ENCODE measurements around the gene NPBWR2. TPM values are rescaled to one million over a fixed set of nuclear protein-coding genes. Genes with fewer than 3 reads are reported as not detected.
"Not testable (repeated sequence)": the region's sequence is repeated elsewhere in the genome, so short reads cannot be mapped to it uniquely, and the experiment has no call there.

Gene NPBWR2
- total RNA-seq, 2 donors from 2014 or later, result not detected

GRCh38 chr20:64119301-64119680 lies 11.9 kb upstream of the NPBWR2 start:
- DNase-seq (ENCODE audit: low spot score) (peak; percentile 25), ATAC-seq (no peak)
- H3K27ac Mint-ChIP-seq, result no peak overlapping the region
- H3K4me3 Mint-ChIP-seq, result no peak overlapping the region
- no peaks in the 10 kb centered on the region for H3K36me3 Mint-ChIP-seq
- H3K4me1 Mint-ChIP-seq (ENCODE audit: low read depth in 2 of 2), result peaks cover 4 to 7% of the 10 kb centered on the region in 2 donors
- peaks cover 0 to 7% of the 10 kb centered on the region in 2 donors for H3K27me3 Mint-ChIP-seq
- H3K9me3 Mint-ChIP-seq, result no peaks in the 10 kb centered on the region

DNA sequence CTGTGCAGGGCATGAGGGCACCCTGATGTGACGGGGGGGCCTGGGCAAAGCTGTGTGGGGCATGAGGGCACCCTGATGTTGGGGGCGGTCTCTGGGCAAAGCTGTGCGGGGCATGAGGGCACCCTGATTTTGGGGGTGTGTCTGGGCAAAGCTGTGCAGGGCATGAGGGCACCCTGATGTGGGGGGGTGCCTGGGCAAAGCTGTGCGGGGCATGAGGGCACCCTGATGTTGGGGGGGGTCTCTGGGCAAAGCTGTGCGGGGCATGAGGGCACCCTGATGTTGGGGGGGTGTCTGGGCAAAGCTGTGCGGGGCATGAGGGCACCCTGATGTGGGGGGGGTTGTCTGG lies 10.0 kb upstream of the NPBWR2 start:
- not testable (repeated sequence) for H3K27me3 Mint-ChIP-seq; H3K4me1 Mint-ChIP-seq (ENCODE audit: low read depth in 2 of 2); H3K27ac Mint-ChIP-seq; H3K9me3 Mint-ChIP-seq; ATAC-seq; H3K4me3 Mint-ChIP-seq; H3K36me3 Mint-ChIP-seq
- DNase-seq (ENCODE audit: low spot score), result peak; percentile 20

GRCh38 chr20:64116541-64117431 lies 9.4 kb upstream of the NPBWR2 start:
- Mint-ChIP-seq H3K36me3 (no peaks in the 10 kb centered on the region), H3K9me3 (no peaks in the 10 kb centered on the region), H3K4me1 (ENCODE audit: low read depth in 2 of 2) (peaks cover 4 to 7% of the 10 kb centered on the region in 2 donors), H3K27me3 (peaks cover 0 to 4% of the 10 kb centered on the region in 2 donors), H3K27ac (no peak overlapping the region), H3K4me3 (no peak overlapping the region)
- ATAC-seq (no peak), DNase-seq (ENCODE audit: low spot score) (peak; percentile 55)

DNA sequence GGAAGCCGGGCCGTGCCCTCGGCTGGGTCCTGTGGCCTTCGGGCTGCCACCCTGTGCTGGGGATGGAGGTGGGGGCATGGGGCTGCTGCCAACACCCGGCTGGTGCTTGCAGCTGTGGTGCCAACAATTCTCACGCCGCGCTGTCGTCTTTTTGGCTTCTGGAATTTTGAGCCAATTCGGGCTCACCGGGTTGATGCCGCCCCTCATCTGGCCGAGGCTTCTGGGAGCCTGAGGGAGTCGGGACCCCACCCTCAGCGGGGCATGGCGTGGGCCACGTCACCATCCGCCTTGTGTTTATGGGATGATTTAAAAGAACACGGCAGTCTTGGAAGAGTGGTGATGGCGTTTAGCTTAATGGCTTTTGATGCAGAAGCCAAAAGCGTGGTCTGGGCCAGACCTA lies 8.7 kb upstream of the NPBWR2 start:
- DNase-seq (ENCODE audit: low spot score) (no peak), ATAC-seq (no peak)
- no peak overlapping the region for H3K4me3 Mint-ChIP-seq
- H3K27ac Mint-ChIP-seq, result no peak overlapping the region
- no peaks in the 10 kb centered on the region for H3K27me3 Mint-ChIP-seq
- no peaks in the 10 kb centered on the region for H3K9me3 Mint-ChIP-seq
- no peaks in the 10 kb centered on the region for H3K36me3 Mint-ChIP-seq
- peaks cover 4 to 7% of the 10 kb centered on the region in 2 donors for H3K4me1 Mint-ChIP-seq (ENCODE audit: low read depth in 2 of 2)

DNA sequence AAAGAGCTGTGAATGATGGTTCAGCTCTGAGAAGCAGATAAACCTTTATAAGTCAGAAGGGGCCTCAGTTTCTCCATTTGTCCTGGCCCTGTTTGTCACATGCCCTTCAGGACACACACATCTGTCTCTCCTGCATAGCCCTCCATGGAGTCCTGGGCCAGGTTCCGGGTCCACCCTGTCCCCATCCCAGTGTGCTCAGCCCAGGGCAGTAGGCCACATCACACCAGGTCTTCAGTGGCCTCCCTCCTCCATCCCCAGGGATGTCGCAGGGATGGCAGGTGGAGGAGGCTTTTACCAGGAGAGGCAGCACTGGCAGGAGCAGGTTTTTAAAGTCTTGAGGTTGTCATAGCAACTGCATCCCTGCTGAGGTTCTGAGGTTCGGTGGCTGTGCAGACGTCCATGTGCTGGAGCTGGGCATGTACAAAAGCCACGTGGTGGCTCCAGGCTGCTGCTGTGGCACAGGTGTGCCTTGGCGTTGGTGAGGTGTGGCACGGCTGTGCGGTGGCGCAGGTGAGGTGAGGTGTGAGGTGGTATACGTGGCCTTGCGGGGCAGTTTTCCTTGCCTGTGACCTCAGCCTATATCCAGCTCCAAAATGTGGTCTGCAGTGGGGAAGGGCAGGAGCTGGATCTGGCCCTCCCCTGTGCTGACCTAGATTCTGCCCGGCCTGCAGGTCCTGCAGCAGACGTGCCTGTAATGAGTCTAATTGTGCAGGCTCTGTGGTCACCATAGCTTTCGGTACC lies 8.0 kb upstream of the NPBWR2 start:
- no peak for ATAC-seq
- DNase-seq (ENCODE audit: low spot score), result peak; percentile 42
- peaks cover 4 to 5% of the 10 kb centered on the region in 2 donors for H3K4me1 Mint-ChIP-seq (ENCODE audit: low read depth in 2 of 2)
- no peak overlapping the region for H3K27ac Mint-ChIP-seq
- H3K27me3 Mint-ChIP-seq, result no peaks in the 10 kb centered on the region
- H3K9me3 Mint-ChIP-seq, result no peaks in the 10 kb centered on the region
- no peak overlapping the region for H3K4me3 Mint-ChIP-seq
- no peaks in the 10 kb centered on the region for H3K36me3 Mint-ChIP-seq

DNA sequence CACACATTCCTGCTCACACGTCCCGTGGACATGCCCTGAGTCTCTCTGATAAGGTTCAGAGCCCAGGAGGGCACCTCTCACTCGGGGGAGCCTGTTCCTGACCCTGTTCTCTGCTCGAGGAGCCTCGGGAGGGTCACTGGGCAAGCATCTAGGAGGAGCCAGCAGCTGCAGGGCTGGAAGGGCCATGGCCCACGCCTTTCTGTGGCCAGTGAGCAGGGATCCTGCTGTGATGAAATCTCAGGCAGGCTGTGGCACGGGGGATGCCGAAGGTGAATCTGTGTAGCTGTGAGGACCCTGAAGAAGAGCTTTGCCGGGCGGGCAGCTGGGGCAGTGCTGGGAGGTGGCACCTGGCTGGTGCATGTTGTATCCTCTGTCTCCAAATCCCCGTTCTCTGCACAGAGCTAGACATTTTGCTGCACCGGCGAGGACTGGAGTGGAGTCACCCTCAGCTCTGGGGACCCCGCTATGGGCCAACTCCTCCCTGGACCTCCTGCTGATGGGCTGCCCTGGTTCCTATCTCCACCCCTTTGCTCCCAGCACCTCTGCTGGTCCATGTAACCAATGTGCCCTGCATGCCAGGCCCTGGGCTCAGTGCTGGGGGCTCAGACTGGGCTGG lies 7.1 kb upstream of the NPBWR2 start:
- no peaks in the 10 kb centered on the region for H3K27me3 Mint-ChIP-seq
- peak in 1 of 2 donors; percentile 10 for ATAC-seq
- no peaks in the 10 kb centered on the region for H3K36me3 Mint-ChIP-seq
- peak; percentile 38 for DNase-seq (ENCODE audit: low spot score)
- H3K27ac Mint-ChIP-seq, result no peak overlapping the region
- no peaks in the 10 kb centered on the region for H3K9me3 Mint-ChIP-seq
- H3K4me1 Mint-ChIP-seq (ENCODE audit: low read depth in 2 of 2), result no peaks in the 10 kb centered on the region
- H3K4me3 Mint-ChIP-seq, result no peak overlapping the region

DNA sequence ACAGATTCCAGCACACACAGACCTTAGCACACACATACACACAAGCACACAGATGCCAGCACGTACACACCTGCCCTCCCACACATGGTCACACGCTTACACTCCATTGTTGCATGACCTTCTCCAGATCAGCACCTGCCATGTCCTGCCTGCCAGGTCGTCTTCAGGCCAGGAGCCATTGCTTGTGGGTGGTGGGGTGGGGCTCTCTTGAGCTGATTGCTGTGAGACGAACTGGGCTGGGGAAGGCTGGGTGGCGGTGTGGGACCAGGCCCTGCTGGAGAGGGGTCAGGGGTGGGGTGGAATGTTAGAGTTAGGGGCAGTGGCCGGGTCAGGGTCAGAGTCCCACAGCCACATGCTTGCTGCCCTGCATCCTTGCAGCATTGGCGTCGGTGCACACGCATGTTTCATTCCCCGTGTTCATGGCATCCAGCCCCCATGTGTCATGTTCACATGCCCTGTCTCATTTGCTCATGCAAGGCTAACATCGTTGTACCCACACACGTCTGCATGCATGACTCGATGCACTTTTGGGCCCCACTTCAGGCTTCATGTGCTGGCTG lies 6.5 kb upstream of the NPBWR2 start:
- Mint-ChIP-seq H3K36me3 (no peaks in the 10 kb centered on the region), H3K9me3 (no peaks in the 10 kb centered on the region), H3K27me3 (no peaks in the 10 kb centered on the region), H3K4me1 (ENCODE audit: low read depth in 2 of 2) (no peaks in the 10 kb centered on the region), H3K27ac (no peak overlapping the region), H3K4me3 (no peak overlapping the region)
- DNase-seq (ENCODE audit: low spot score) (peak; percentile 60), ATAC-seq (no peak)

GRCh38 chr20:64113444-64113775 lies 6.0 kb upstream of the NPBWR2 start:
- H3K4me1 Mint-ChIP-seq (ENCODE audit: low read depth in 2 of 2), result peaks cover 0 to under 1% of the 10 kb centered on the region in 2 donors
- DNase-seq (ENCODE audit: low spot score), result peak; percentile 18
- H3K27ac Mint-ChIP-seq, result no peak overlapping the region
- H3K4me3 Mint-ChIP-seq, result no peak overlapping the region
- no peak for ATAC-seq
- H3K9me3 Mint-ChIP-seq, result no peaks in the 10 kb centered on the region
- no peaks in the 10 kb centered on the region for H3K36me3 Mint-ChIP-seq
- peaks cover 0 to under 1% of the 10 kb centered on the region in 2 donors for H3K27me3 Mint-ChIP-seq

GRCh38 chr20:64112691-64113443 lies 5.5 kb upstream of the NPBWR2 start:
- Mint-ChIP-seq H3K36me3 (no peaks in the 10 kb centered on the region), H3K27ac (no peak overlapping the region), H3K9me3 (no peaks in the 10 kb centered on the region), H3K4me3 (no peak overlapping the region), H3K27me3 (peaks cover 0 to 4% of the 10 kb centered on the region in 2 donors), H3K4me1 (ENCODE audit: low read depth in 2 of 2) (peaks cover 0 to 4% of the 10 kb centered on the region in 2 donors)
- DNase-seq (ENCODE audit: low spot score), result peak; percentile 42
- no peak for ATAC-seq

- ATAC-seq (no peak), DNase-seq (ENCODE audit: low spot score) (peak; percentile 40)
- no peaks in the 10 kb centered on the region for H3K9me3 Mint-ChIP-seq
- no peak overlapping the region for H3K27ac Mint-ChIP-seq
- H3K4me1 Mint-ChIP-seq (ENCODE audit: low read depth in 2 of 2), result peaks cover 0 to 4% of the 10 kb centered on the region in 2 donors
- no peaks in the 10 kb centered on the region for H3K36me3 Mint-ChIP-seq
- H3K27me3 Mint-ChIP-seq, result peaks cover 0 to 4% of the 10 kb centered on the region in 2 donors
- no peak overlapping the region for H3K4me3 Mint-ChIP-seq
Measured at GRCh38 chr20:64111841-64112641, 4.7 kb upstream of the NPBWR2 start.

DNA sequence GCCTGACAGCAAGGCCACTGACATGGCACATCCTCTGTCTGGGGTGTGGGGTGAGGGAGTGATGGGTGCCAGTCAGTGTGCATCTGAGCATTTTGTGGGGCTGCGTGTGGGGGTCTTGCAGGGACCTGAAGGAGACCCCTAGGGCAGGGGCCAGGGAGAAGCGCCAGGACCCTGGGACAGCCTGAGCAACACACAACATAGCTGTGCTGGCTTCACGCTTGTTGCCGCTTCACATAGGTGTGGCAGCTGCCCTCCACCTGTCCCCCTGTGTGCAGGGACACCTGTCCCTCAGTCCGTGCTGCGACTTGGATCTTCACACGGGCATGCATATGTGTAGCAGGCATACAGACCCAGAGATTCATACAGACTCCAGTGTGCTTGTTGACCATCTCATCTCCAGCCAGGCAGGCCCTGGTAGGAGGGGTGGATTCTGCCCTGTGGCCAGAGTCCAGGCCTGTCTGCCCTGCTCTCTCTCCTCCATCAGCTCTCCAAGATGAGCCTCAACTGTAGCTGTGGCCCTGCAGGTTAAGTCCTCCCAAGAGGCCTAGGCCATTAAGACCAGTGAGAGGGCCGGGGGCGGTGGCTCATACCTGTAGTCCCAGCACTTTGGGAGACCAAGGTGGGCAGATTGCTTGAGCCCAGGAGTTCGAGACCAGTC lies 3.2 kb upstream of the NPBWR2 start:
- Mint-ChIP-seq H3K27me3 (peaks cover 0 to 7% of the 10 kb centered on the region in 2 donors), H3K4me1 (ENCODE audit: low read depth in 2 of 2) (peaks cover 0 to 4% of the 10 kb centered on the region in 2 donors), H3K9me3 (no peaks in the 10 kb centered on the region), H3K27ac (no peak overlapping the region), H3K4me3 (no peak overlapping the region), H3K36me3 (no peaks in the 10 kb centered on the region)
- ATAC-seq (no peak), DNase-seq (ENCODE audit: low spot score) (peak; percentile 28)

- H3K27ac Mint-ChIP-seq, result no peak overlapping the region
- H3K4me3 Mint-ChIP-seq, result no peak overlapping the region
- ATAC-seq, result no peak
- H3K36me3 Mint-ChIP-seq, result no peaks in the 10 kb centered on the region
- H3K4me1 Mint-ChIP-seq (ENCODE audit: low read depth in 2 of 2), result peaks cover 0 to 4% of the 10 kb centered on the region in 2 donors
- DNase-seq (ENCODE audit: low spot score), result peak; percentile 49
- H3K9me3 Mint-ChIP-seq, result no peaks in the 10 kb centered on the region
- H3K27me3 Mint-ChIP-seq, result peaks cover 0 to 7% of the 10 kb centered on the region in 2 donors
Measured at GRCh38 chr20:64109831-64110391, 2.5 kb upstream of the NPBWR2 start.
